K562 (cell line): ENCODE measurements around the gene POLD4. TPM values are rescaled to one million over a fixed set of nuclear protein-coding genes. Genes with fewer than 3 reads are reported as not detected.

ENCODE experiments used
- ATAC-seq: fragments of 200-7000 bp; cut with Tn5 transposase; 3 replicates; pipeline ENCODE4 v1.9.1; 2020; ENCODE audit warnings: moderate library complexity
- BruUV-seq: library from RNA; stranded (reverse); fragments of 400-500 nt; replicated peaks from 2 replicates; lab custom pipeline; 2021; lab: Mats Ljungman, UMichigan
- CTCF ChIA-PET: fragments of 300-600 bp; formaldehyde crosslinking; extraction: SDS; loops from one replicate; lab custom pipeline; 2021; ENCODE audit warnings: low intra/inter-chr PET ratio; lab: Yijun Ruan, JAX
- POLR2A ChIA-PET: fragments of 300-600, 350-650 bp; sonication (Branson Sonifier 250); formaldehyde crosslinking; extraction: SDS; loops from one replicate; lab custom pipeline; 2021; ENCODE audit warnings: antibody characterized with exemption, inconsistent platforms; lab: Yijun Ruan, JAX
- DNase-seq, 4 experiments: peaks; one replicate each; pipeline versions ENCODE4 v3.0.0 to v3.0.0-alpha.2; 2011 to 2018; ENCODE audit warnings: low spot score in 3 of 4, mixed read lengths in 3 of 4; ENCODE audit errors: extremely low read depth in 1 of 4
- FAIRE-seq: peaks from 2 replicates; lab custom pipeline; 2011; peaks lifted over from hg19 to GRCh38; lab: Jason Lieb, UNC
- H2AFZ ChIP-seq: 2 replicates; pipeline ENCODE4 v1.6.0; 2011; ENCODE audit warnings: low read depth, low read length, control low read depth, inconsistent platforms
- H3K27ac ChIP-seq: fragments of 200-600 bp; 3 replicates; pipeline ENCODE4 v1.8.0; 2011; ENCODE audit warnings: low read depth, mild to moderate bottlenecking, control low read depth, inconsistent platforms, low read length, moderate library complexity, mixed read lengths; ENCODE audit errors: extremely low read depth
- H3K27me3 ChIP-seq, 2 experiments: fragments of 300-600 bp in 1 of 2; 2 replicates in 1 of 2; 3 replicates in 1 of 2; pipeline versions ENCODE4 v1.6.0 to v1.8.0; 2011; ENCODE audit warnings: inconsistent platforms in 2 of 2, low read length in 2 of 2, mild to moderate bottlenecking in 1 of 2, mixed read lengths in 1 of 2, moderate library complexity in 1 of 2; ENCODE audit not compliant: control insufficient read depth in 2 of 2, insufficient read depth in 2 of 2
- H3K36me3 ChIP-seq: fragments of 300-600 bp; 3 replicates; pipeline ENCODE4 v1.8.0; 2011; ENCODE audit warnings: mild to moderate bottlenecking, low read length, inconsistent platforms; ENCODE audit not compliant: control insufficient read depth, insufficient read depth
- H3K4me1 ChIP-seq, 2 experiments: fragments of 200-600 bp in 1 of 2; replicated peaks in 1 of 2; 2 replicates in 1 of 2; 3 replicates in 1 of 2; pipeline versions ENCODE4 v1.5.1 to v1.8.0; 2011; ENCODE audit warnings: inconsistent platforms in 2 of 2, low read length in 2 of 2, mild to moderate bottlenecking in 1 of 2, mixed read lengths in 1 of 2, moderate library complexity in 1 of 2; ENCODE audit not compliant: control insufficient read depth in 2 of 2, insufficient read depth in 2 of 2
- H3K4me2 ChIP-seq: 2 replicates; pipeline ENCODE4 v1.6.1; 2011; ENCODE audit warnings: low read length, control low read depth, inconsistent platforms, mixed read lengths; ENCODE audit not compliant: insufficient read depth
- H3K4me3 ChIP-seq: fragments of 200-600 bp; sonication (generic), shearing (Covaris generic); 2 replicates; pipeline ENCODE4 v1.5.1; 2016; ENCODE audit warnings: control low read depth, inconsistent platforms
- H3K79me2 ChIP-seq: fragments of 200-600 bp; 3 replicates; pipeline ENCODE4 v1.8.0; 2011; ENCODE audit warnings: low read length, inconsistent platforms; ENCODE audit not compliant: control insufficient read depth, insufficient read depth
- H3K9ac ChIP-seq, 2 experiments: 2 replicates each; pipeline versions ENCODE4 v1.6.0 to v1.6.1; 2011; ENCODE audit warnings: low read depth in 2 of 2, low read length in 2 of 2, control low read depth in 1 of 2, inconsistent platforms in 1 of 2, mild to moderate bottlenecking in 1 of 2, mixed read lengths in 1 of 2; ENCODE audit not compliant: insufficient read depth in 1 of 2
- H3K9me1 ChIP-seq: one replicate; pipeline ENCODE4 v1.6.0; 2011; ENCODE audit warnings: inconsistent platforms, mild to moderate bottlenecking, low read length, moderate library complexity; ENCODE audit not compliant: control insufficient read depth, insufficient read depth
- H3K9me3 ChIP-seq: replicated peaks from 2 replicates; pipeline ENCODE4 v1.5.1; 2011; ENCODE audit warnings: low read depth, low read length, inconsistent platforms; ENCODE audit not compliant: control insufficient read depth, insufficient read depth
- H4K20me1 ChIP-seq: replicated peaks from 2 replicates; pipeline ENCODE4 v1.6.1; 2011; ENCODE audit warnings: low read length, inconsistent platforms, mixed read lengths; ENCODE audit not compliant: control insufficient read depth, insufficient read depth
- DNMT1 ChIP-seq: fragments of 450-650 bp; IDR thresholded peaks from 2 replicates; pipeline ENCODE4 v1.6.1; 2016; ENCODE audit warnings: antibody characterized with exemption, mild to moderate bottlenecking
- ILF3 ChIP-seq: fragments of 450-650 bp; IDR thresholded peaks from 2 replicates; pipeline ENCODE4 v1.6.1; 2018; ENCODE audit warnings: antibody characterized with exemption, mild to moderate bottlenecking, moderate library complexity, borderline replicate concordance
- TFE3 ChIP-seq: fragments of 450-650 bp; formaldehyde crosslinking; IDR thresholded peaks from 2 replicates; pipeline ENCODE4 v1.4.0; 2020; ENCODE audit warnings: mild to moderate bottlenecking, mixed read lengths
- XRCC3 ChIP-seq: fragments of 450-650 bp; IDR thresholded peaks from 2 replicates; pipeline ENCODE4 v1.6.1; 2017; ENCODE audit warnings: mild to moderate bottlenecking, moderate library complexity
- ZC3H4 ChIP-seq: sonication (generic); formaldehyde crosslinking; IDR thresholded peaks from 2 replicates; pipeline ENCODE4 v1.9.0; 2021; ENCODE audit warnings: missing genetic modification reagents, borderline replicate concordance
- WGBS: fragments of 100-300 bp; shearing (Covaris generic); methylation state at CpG from one replicate; pipeline ENCODE4 v1.1.6; 2016; ENCODE audit warnings: low coverage, mixed read lengths; ENCODE audit not compliant: insufficient coverage; ENCODE audit errors: missing lambda C conversion rate; 5-methylcytosine and 5-hydroxymethylcytosine counted together
- in situ Hi-C: fragments of 300-500 bp; cut with MboI; formaldehyde crosslinking; loops from 4 replicates; pipeline ENCODE4 v1.15.0; 2018; ENCODE audit warnings: inconsistent platforms, mixed read lengths
- intact Hi-C: fragments of 100-400 bp; cut with micrococcal nuclease; formaldehyde crosslinking; loops from 2 replicates; pipeline ENCODE4 v1.14.2; 2022
- polyA plus RNA-seq, 8 experiments: library from polyadenylated mRNA; depleted of rRNA in 4 of 8; stranded (reverse) in 5 of 8; unstranded in 3 of 8; fragments of >200 nt; fragmentation: Nextera tagmentation in 2 of 8; fragmentation: Illumina TruSeq in 1 of 8; extraction: Ambion mirVana in 2 of 8; extraction: Trizol in 1 of 8; gene quantifications; 2 replicates each; pipeline versions ENCODE4 v1.2.1 to v1.2.3, GENCODE V29; 2011 to 2014; ENCODE audit warnings: inconsistent platforms in 1 of 8, missing spikeins in 1 of 8
- total RNA-seq, 7 experiments: library from RNA; depleted of rRNA in 6 of 7; stranded (reverse); fragments of >200 nt in 6 of 7; fragmentation: Illumina TruSeq in 2 of 7; extraction: Trizol in 2 of 7; gene quantifications; 2 replicates each; pipeline versions ENCODE4 v1.2.1 to v1.2.3, GENCODE V29; 2011 to 2021; ENCODE audit warnings: low replicate concordance in 1 of 7

POLD4 gene
- total and polyA plus RNA-seq, 9 of the 15 experiments (the other 6 are each of a cell fraction or from before 2014, with no cell fraction given): 5.8 to 64.5 (median 18.3) TPM

DNA sequence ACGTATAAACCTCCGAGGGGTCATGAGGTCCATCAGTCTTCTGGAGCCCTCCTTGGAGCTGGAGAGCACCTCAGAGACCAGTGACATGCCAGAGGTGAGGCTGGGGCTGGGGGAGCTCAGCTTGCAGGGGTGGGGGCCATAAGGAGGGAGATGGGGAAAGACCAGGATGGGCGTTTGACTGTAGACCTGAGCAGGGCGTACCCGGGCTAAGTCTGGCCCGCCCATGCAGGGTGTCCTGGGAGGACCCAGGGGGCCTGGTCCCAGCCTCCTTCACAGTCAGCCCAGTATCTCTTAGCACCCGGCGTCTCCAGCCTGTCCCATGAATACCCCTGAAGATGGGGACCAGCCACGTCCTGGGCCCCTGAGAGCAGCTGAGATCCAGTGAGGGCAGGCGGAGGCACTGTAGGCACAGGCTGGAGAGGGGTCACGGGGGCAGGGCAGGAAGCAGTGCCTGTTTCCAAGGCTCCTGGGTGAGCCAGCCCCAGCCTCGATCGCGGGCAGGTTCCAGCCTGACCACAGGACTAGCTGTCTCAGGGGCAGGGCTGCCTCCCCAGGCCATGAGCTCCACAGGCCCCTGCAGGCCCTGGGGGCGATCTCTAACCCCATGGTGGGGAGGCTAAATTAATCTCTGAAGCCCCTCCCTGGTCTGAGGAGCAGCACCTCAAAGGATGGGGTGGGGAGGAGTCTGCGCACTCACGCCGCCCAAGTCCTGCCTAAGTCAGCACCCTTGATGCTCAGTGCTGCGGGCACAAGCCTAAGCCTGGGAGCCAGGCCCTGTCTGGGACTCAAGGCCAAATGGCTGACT, 42.9 kb downstream of the POLD4 start:
- intact Hi-C loops (no loop called here), in situ Hi-C loops (loop anchor here (5.0 kb wide), 1 partner anchor 33 kb away; no protein-coding TSS in a partner anchor)
- no peaks in the 10 kb centered on the region for H3K79me2 ChIP-seq
- ATAC-seq (no peak), FAIRE-seq (no peak), DNase-seq (no peak)
- ChIA-PET POLR2A (interaction anchor here (1.0 to 1.8 kb wide), 4 partner anchors 10 to 40 kb away, joined by 3 to 7 read pairs (median 4); partner anchors contain the start of gene ANKRD13D), CTCF (no interaction called here)
- no peak overlapping the region for H3K27ac ChIP-seq
- no peaks in the 10 kb centered on the region for H3K27me3 ChIP-seq
- no peaks in the 10 kb centered on the region for H3K36me3 ChIP-seq
- no peaks in the 10 kb centered on the region for H4K20me1 ChIP-seq
- WGBS: 74% methylated on average over 13 of the region's 19 CpGs
- TF ChIP-seq TFE3 (CRISPR knock-in tag) (no peak), ZC3H4 (0 out of 2 replicates have a peak, but pooled peaks have one; percentile 56), ILF3 (no peak), XRCC3 (no peak), DNMT1 (no peak)
- H3K4me3 ChIP-seq: no peak overlapping the region
- H2AFZ ChIP-seq: no peak overlapping the region
- no peaks in the 10 kb centered on the region for H3K9me3 ChIP-seq
- no peaks in the 10 kb centered on the region for H3K9me1 ChIP-seq
- no TSS peak for BruUV-seq
- peak overlapping the region in 1 of 2 experiments; percentile 83; a peak in 2 of 4 replicates for H3K9ac ChIP-seq
- peaks cover 30 to 57% of the 10 kb centered on the region in 2 experiments for H3K4me1 ChIP-seq
- H3K4me2 ChIP-seq: no peak overlapping the region
